ENCODE measurements around the gene KIF23.

The KIF23 gene

GRCh38 chr15:69468241-69469121, 54.3 kb downstream of the KIF23 start:
- DNase-seq: no peak

GRCh38 chr15:69469467-69470201, 55.5 kb downstream of the KIF23 start:
- DNase-seq: no peak

DNA sequence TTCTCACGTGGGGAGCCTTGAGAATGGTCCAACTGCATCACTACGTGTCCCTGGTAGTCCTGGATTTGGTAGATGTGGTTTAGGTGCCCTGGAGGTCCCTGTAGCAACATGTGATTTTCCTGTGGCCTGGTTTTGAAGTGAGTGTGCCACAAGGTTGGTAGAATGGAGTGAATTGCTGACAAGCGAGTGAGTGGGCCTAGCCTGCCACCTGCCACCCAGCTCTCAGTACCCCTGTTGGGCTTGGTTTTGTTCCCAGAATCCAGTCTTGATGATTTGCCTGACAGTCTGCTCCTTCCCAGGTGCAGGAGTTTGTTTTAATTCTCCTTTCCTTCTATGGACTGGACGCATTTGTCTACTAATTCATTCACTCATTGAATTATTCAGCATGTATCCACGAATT, 57.9 kb downstream of the KIF23 start:
- DNase-seq: no peak

DNA sequence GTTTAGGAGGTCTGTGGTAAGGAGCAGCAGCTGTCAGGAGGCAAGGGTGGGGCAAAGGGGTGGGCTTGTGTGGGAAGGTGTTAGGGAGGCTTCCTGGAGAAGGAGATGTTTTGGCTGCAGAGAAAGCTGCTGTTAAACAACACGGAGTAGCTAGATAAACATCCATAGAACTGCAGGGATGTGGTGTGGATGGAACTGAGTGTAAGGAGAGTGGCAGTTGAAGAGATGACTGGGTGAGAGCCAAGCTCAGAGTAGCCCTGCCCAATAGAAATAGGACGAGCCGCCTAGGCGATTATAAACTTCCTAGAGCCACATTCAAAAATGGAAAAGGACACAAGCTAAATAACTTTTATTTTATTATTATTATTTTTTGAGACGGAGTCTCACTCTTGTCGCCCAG, 58.4 kb downstream of the KIF23 start:
- DNase-seq: no peak

- peak in 1 of 2 donors; percentile 31 for DNase-seq
Measured at GRCh38 chr15:69474291-69474690, 60.1 kb downstream of the KIF23 start.

- DNase-seq: no peak
Measured at GRCh38 chr15:69474846-69475455, 60.8 kb downstream of the KIF23 start.

GRCh38 chr15:69475769-69476358, 61.7 kb downstream of the KIF23 start:
- peak; percentile 49 to 94 for DNase-seq

GRCh38 chr15:69476704-69477473, 62.7 kb downstream of the KIF23 start:
- no peak for DNase-seq

- DNase-seq: peak in 1 of 2 donors; percentile 57
Measured at GRCh38 chr15:69478259-69478781, 64.2 kb downstream of the KIF23 start.

DNA sequence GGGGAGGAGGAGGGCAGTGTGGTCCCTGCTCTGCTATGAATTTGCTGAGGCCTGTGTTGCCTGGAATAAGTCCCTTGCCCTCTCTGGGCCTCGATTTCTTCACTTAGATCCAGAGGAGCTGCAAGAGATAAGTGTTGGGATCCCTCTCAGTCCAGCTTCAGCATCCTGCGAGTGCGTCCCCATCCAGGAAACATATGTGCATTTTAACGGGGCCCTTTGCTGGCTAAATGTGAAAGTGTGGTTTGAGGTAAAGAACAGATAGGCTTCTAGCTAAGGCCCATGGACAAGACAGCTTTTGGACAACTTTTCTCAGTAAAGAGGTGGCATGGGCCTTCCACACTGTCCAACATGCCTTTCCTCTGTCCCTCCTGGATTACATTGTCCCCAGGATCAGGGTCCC, 64.9 kb downstream of the KIF23 start:
- DNase-seq: no peak

- no peak for DNase-seq
Measured at GRCh38 chr15:69479971-69480370, 65.8 kb downstream of the KIF23 start.

DNA sequence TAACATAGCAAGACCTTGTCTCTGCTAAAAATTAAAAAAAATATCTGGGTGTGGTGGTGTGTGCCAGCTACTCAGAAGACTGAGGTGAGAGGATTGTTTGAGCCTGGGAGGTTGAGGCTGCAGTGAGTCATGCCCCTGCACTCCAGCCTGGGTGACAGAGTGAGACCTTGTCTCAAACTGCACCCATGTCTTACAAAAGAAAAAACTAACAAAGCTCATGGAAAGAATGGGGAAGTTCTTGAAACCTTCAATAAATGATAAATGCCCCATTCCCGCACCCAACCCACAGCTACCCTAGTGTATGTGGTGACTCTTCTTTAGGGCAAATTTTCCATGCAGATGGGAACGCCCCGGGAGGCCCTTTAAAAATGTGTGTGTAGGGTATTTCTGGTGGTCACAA, 66.8 kb downstream of the KIF23 start:
- no peak for DNase-seq

- DNase-seq: no peak
Measured at GRCh38 chr15:69482686-69483256, 68.6 kb downstream of the KIF23 start.

DNA sequence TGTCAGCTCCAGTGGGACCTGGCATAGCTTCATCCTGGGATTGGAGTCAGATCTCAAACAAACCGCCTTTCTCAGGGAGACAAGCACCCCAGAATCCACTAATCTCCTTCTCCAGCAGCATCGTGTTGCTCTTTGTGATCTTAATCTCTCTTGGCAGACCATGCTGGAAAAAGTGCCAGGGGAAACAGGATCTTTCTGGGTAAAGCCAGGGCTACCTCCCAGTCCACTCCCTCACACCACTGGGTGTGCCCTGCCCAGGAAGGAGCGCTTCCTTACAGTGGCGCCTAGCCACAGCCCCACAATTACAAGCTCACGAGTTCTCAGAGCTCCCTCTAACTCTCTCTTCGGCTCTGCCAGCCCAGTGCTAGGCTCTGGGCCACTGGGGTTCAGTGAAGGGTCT, 70.7 kb downstream of the KIF23 start:
- no peak for DNase-seq

DNA sequence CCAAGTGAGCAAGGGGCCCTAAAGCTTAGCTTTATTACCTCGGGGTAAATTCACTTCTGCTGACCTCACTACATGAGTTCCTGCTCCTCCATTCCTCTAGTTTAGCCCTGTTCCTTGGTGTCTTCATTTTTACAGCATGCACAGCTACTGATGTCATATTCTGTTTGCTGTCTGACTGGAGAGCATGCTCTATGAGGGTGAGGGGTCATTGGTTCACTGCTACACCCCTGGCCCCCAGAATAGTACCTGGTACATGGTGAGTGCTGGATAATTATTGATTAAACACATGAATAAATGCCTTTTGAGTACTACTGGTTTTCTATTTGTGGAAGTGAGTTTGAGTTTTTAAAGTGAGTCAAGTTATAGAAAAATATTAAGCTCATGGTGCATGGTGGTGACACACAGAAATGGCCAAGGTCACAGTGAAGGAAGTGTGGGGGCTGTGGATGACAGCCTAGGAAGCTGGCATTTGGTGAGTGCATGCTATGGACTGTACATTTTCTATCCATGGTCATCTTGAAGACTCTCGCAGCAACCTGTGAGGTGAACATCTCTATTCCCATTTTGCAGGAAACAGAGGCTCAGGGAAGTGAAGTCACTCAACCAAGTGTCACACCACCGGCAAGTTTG, 72.4 kb downstream of the KIF23 start:
- no peak for DNase-seq

DNA sequence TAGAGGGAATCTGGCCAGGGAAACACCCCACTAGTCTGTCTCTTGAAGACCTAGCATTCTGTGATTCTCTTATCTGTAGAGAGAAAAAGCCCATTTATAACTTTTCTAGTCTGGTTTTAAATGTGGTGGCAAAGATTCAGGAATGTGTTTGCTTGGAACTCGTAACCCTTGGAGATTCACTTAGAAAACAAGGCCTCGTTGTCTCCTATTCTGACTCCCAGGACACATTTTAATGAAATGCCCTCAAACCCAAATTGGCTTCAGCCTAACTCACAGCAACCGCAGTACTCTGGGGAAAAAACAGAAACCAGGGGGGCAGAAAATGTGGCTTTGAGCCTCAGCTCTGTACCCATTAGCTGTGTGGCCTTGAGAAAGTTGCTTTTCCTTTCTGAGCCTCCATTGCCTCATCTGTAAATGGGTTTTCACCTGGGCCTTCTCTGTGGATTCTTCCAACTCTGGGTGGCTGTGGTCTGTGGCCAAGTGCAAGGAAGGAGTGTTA, 75.0 kb downstream of the KIF23 start:
- no peak for DNase-seq

- no peak for DNase-seq
Measured at GRCh38 chr15:69490356-69491037, 76.3 kb downstream of the KIF23 start.

GRCh38 chr15:69491038-69491505, 76.9 kb downstream of the KIF23 start:
- no peak for DNase-seq

DNA sequence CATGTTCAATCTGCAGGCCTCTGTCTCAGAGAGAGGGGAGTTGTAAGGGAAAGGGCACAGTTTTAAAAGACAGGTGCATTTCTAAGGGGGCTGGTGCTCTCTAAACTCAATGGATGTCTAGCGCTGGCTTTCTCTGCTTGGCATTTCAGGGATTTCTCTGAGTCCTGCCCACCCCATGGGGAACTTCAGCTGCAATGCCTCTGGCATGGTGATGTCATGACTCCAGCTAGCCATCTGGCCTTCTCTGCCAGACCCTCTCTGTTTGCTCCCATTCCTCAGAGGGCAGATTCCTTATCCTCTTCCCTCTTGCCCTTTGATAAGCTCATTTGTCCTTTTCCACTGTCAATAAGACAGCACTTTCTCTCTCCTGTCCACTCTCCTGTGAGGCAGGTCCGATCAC, 79.3 kb downstream of the KIF23 start:
- no peak for DNase-seq

DNA sequence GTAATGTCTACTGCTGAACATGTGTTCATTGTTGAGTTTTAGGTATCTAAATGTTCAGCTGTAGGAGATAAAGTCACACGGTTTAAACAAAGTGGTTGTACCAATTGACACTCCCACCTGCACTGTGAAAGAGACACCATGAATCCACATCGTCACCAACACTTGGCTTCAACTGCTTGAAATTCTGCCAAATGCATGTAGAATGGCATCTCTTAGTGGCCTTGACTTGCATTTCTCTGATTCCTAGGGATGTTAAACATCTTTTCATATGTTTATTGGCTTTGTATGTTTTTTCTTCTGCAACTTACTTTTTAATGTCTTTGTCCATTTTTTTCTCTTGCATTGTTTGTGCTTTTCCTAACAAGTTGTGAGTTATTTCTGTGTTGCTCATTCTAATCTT, 81.9 kb downstream of the KIF23 start:
- DNase-seq: no peak
